Activated CD4-positive, alpha-beta T cell treated with anti-CD3 and anti-CD28 coated beads, Interleukin-2, amount 10 ng/mL, durations not matched to agents 24 days and 14 days (primary cell): ENCODE data around the gene RPL39. TPM values are rescaled to one million over a fixed set of nuclear protein-coding genes. Genes with fewer than 3 reads are reported as not detected.
"Not testable (repeated sequence)": the region's sequence is repeated elsewhere in the genome, so short reads cannot be mapped to it uniquely, and the experiment has no call there.

Experiments used
- DNase-seq: peaks from one replicate; pipeline ENCODE4 v3.0.0; 2022
- H3K27ac Mint-ChIP-seq: one replicate; pipeline ENCODE4 v1.8.0; 2022; ENCODE audit warnings: mild to moderate bottlenecking, mixed read lengths
- H3K27me3 Mint-ChIP-seq: one replicate; pipeline ENCODE4 v1.8.0; 2022; ENCODE audit warnings: mixed read lengths
- H3K36me3 Mint-ChIP-seq: one replicate; pipeline ENCODE4 v1.8.0; 2022; ENCODE audit warnings: low read depth, mild to moderate bottlenecking, mixed read lengths
- H3K4me1 Mint-ChIP-seq: one replicate; pipeline ENCODE4 v1.8.0; 2021; ENCODE audit warnings: mixed read lengths
- H3K4me3 Mint-ChIP-seq: one replicate; pipeline ENCODE4 v1.8.0; 2022; ENCODE audit warnings: mild to moderate bottlenecking, moderate library complexity, mixed read lengths
- H3K9me3 Mint-ChIP-seq: one replicate; pipeline ENCODE4 v1.8.0; 2021; ENCODE audit warnings: mixed read lengths
- intact Hi-C: fragments of 100-400 bp; cut with micrococcal nuclease; formaldehyde crosslinking; loops from one replicate; pipeline ENCODE4 v1.15.1; 2023
- total RNA-seq: library from RNA; stranded (reverse); gene quantifications from 2 replicates; pipeline ENCODE4 v1.2.3, GENCODE V29; 2022

RPL39 gene
- total RNA-seq, 1 donor from 2014 or later: 2,109 TPM

- Mint-ChIP-seq H3K27ac (peak overlapping the region; percentile 30), H3K27me3 (no peaks in the 10 kb centered on the region), H3K4me3 (peak overlapping the region; percentile 45), H3K36me3 (peaks cover 50% of the 10 kb centered on the region), H3K4me1 (peaks cover 20% of the 10 kb centered on the region), H3K9me3 (no peaks in the 10 kb centered on the region)
- DNase-seq: peak; percentile 83
- intact Hi-C loops: no loop called here
Measured at GRCh38 chrX:119784747-119785446, 6.5 kb downstream of the RPL39 start.

- DNase-seq: no peak
- H3K27ac Mint-ChIP-seq: no peak overlapping the region
- H3K9me3 Mint-ChIP-seq: no peaks in the 10 kb centered on the region
- no peak overlapping the region for H3K4me3 Mint-ChIP-seq
- H3K27me3 Mint-ChIP-seq: no peaks in the 10 kb centered on the region
- H3K4me1 Mint-ChIP-seq: peaks cover 17% of the 10 kb centered on the region
- intact Hi-C loops: no loop called here
- peaks cover 41% of the 10 kb centered on the region for H3K36me3 Mint-ChIP-seq
Measured at GRCh38 chrX:119783026-119783425, 8.4 kb downstream of the RPL39 start.

GRCh38 chrX:119778829-119779228 lies 12.6 kb downstream of the RPL39 start:
- Mint-ChIP-seq H3K4me3 (no peak overlapping the region), H3K36me3 (peaks cover 18% of the 10 kb centered on the region), H3K9me3 (no peaks in the 10 kb centered on the region), H3K4me1 (peaks cover 7% of the 10 kb centered on the region), H3K27ac (peak overlapping the region; percentile 49), H3K27me3 (no peaks in the 10 kb centered on the region)
- DNase-seq: no peak
- intact Hi-C loops: loop anchor here (5.0 kb wide), 1 partner anchor 82 kb away; no protein-coding TSS in a partner anchor

DNA sequence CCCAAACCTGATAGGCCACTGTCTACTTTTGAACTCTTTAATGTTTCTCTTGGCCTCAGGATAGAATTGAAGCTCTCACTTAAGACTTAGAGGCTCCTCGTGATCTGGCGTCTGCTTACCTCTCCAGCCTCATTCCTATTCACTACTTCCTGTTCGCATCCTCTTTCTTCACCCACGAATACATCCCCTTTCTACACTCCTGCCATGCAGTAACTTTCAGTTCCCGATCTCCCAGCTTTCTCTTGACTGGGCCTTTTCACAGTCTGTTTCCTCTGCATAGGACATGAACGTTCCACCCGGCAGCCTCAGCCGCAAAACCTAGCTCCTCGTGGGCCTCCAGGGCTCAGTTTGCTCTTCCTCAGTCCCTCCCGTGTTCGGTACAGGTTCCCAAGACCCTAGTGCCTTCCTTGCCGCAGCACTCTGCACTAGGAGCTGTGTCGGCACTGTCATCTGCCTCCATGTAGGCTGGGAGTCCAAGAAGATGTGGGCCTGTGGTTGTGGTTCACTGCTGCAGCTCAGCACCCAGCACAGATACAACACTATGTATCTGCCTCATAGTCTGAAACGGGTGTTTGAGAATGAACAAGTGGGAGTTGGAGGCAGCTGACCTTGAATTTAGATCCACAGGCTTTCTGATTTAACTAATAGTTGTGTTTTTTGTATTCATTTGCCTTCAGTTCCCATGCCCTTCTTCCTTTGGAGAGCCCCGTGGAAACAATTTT lies 15.8 kb downstream of the RPL39 start:
- DNase-seq: no peak
- peaks cover 13% of the 10 kb centered on the region for H3K36me3 Mint-ChIP-seq
- no peak overlapping the region for H3K4me3 Mint-ChIP-seq
- no peak overlapping the region for H3K27ac Mint-ChIP-seq
- peaks cover 9% of the 10 kb centered on the region for H3K4me1 Mint-ChIP-seq
- intact Hi-C loops: loop anchor here (5.0 kb wide), 1 partner anchor 78 kb away; no protein-coding TSS in a partner anchor
- no peaks in the 10 kb centered on the region for H3K9me3 Mint-ChIP-seq
- H3K27me3 Mint-ChIP-seq: no peaks in the 10 kb centered on the region

DNA sequence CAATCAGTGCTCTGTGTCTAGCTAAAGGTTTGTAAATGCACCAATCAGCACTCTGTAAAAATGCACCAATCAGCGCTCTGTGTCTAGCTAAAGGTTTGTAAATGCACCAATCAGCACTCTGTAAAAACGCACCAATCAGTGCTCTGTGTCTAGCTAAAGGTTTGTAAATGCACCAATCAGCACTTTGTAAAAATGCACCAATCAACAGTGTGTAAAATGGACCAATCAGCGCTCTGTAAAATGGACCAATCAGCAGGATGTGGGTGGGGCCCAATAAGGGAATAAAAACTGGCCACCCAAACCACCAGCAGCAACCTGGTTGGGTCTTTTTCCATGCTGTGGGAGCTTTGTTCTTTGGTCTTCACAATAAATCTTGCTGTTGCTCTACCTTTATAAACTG lies 22.0 kb downstream of the RPL39 start:
- H3K9me3 Mint-ChIP-seq, H3K27ac Mint-ChIP-seq, DNase-seq, H3K27me3 Mint-ChIP-seq, H3K4me1 Mint-ChIP-seq, H3K4me3 Mint-ChIP-seq, intact Hi-C loops: not testable (repeated sequence)
- peaks cover 11% of the 10 kb centered on the region for H3K36me3 Mint-ChIP-seq

- H3K4me3 Mint-ChIP-seq, DNase-seq, intact Hi-C loops, H3K4me1 Mint-ChIP-seq, H3K27ac Mint-ChIP-seq, H3K9me3 Mint-ChIP-seq, H3K27me3 Mint-ChIP-seq, H3K36me3 Mint-ChIP-seq: not testable (repeated sequence)
Measured at GRCh38 chrX:119768436-119768835, 23.0 kb downstream of the RPL39 start.

DNA sequence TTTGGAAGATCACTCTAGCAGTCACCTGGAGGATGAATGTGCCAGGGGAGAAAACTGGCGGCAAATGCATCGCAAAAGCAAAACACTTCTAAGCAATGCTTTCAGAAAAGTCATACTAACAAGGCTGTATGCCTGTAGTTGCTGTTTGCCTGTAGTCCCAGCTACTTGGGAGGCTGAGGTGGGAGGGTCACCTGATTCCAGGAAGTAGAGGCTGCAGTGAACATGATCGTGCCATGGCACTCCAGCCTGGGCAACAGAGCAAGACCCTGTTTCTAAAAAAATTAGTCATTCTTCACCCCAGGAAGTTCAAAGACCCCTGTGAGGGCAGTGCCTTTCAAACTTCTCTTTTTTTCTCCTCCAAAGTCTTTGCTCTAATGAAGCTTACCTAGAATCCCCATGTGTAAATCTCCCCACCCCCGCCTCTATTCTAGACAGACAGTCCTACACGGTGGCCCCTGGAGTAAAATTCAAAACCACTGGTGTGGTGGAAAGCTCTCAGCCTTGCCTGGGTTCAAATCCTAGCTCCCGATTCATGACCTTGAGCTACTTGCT lies 27.5 kb downstream of the RPL39 start:
- H3K4me3 Mint-ChIP-seq: no peak overlapping the region
- H3K27me3 Mint-ChIP-seq: no peaks in the 10 kb centered on the region
- intact Hi-C loops: no loop called here
- H3K27ac Mint-ChIP-seq: no peak overlapping the region
- H3K9me3 Mint-ChIP-seq: no peaks in the 10 kb centered on the region
- H3K36me3 Mint-ChIP-seq: peaks cover 2% of the 10 kb centered on the region
- no peak for DNase-seq
- peaks cover 14% of the 10 kb centered on the region for H3K4me1 Mint-ChIP-seq

DNA sequence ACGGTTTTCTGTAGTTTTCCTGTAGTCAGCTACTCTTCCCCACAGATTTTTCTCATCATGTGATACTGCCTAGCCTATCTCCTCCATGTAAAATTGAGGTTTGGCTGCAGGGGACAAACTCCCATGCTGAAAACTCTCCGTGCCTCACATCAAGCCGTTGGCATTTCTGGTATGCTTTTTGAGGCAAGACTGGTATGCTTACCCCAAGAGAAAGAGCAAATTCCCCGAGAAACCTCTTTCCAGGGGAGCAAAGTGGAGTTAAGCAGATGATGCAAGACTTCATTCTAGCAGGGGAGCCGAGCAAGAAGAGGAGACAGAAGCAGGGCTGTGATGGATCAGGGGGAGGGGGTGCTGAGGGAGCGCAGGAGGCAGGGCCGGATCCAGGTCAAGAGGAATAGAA lies 28.2 kb downstream of the RPL39 start:
- Mint-ChIP-seq H3K4me1 (peaks cover 14% of the 10 kb centered on the region), H3K27me3 (no peaks in the 10 kb centered on the region), H3K9me3 (no peaks in the 10 kb centered on the region), H3K36me3 (no peaks in the 10 kb centered on the region), H3K4me3 (no peak overlapping the region), H3K27ac (no peak overlapping the region)
- DNase-seq: no peak
- intact Hi-C loops: no loop called here

GRCh38 chrX:119762718-119763117 lies 28.7 kb downstream of the RPL39 start:
- Mint-ChIP-seq H3K36me3 (no peaks in the 10 kb centered on the region), H3K9me3 (no peaks in the 10 kb centered on the region), H3K27ac (no peak overlapping the region), H3K4me1 (peaks cover 15% of the 10 kb centered on the region), H3K4me3 (no peak overlapping the region), H3K27me3 (no peaks in the 10 kb centered on the region)
- intact Hi-C loops: no loop called here
- DNase-seq: peak; percentile 64

- Mint-ChIP-seq H3K27me3 (no peaks in the 10 kb centered on the region), H3K9me3 (no peaks in the 10 kb centered on the region), H3K27ac (no peak overlapping the region), H3K4me3 (peak overlapping the region; percentile 21), H3K4me1 (peaks cover 37% of the 10 kb centered on the region), H3K36me3 (no peaks in the 10 kb centered on the region)
- intact Hi-C loops: no loop called here
- DNase-seq: no peak
Measured at GRCh38 chrX:119760026-119760877, 31.2 kb downstream of the RPL39 start.

DNA sequence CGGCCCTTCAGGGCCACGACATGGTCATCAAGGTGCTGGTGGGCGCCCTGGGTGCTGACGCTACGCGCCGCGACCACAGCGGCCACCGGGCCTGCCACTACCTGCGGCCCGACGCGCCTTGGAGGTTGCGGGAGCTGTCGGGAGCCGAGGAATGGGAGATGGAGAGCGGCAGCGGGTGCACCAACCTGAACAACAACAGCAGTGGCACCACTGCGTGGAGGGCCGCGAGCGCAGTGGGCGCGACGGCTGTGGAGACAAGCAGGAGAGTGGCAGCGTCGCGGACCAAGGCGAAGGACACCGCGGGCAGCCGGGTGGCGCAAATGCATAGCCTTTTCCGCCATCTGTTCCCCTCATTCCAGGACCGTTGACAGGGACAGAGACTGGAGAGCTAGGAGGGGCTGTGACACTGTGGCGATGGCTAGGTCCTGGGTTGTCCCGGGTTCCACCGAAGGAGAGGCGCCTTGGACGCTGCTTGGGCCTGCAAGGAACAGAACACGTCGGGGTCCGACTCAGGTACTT lies 32.1 kb downstream of the RPL39 start:
- Mint-ChIP-seq H3K9me3 (no peaks in the 10 kb centered on the region), H3K4me1 (peaks cover 44% of the 10 kb centered on the region), H3K27ac (peak overlapping the region; percentile 45), H3K4me3 (peak overlapping the region; percentile 72), H3K36me3 (no peaks in the 10 kb centered on the region), H3K27me3 (no peaks in the 10 kb centered on the region)
- DNase-seq: no peak
- intact Hi-C loops: loop anchor here (5.0 to 10.0 kb wide), 3 partner anchors 33 to 1412 kb away; partner anchors contain the start of genes RPL39 and WDR44

GRCh38 chrX:119758731-119759247 lies 32.6 kb downstream of the RPL39 start:
- intact Hi-C loops: loop anchor here (5.0 to 10.0 kb wide), 3 partner anchors 34 to 1411 kb away; partner anchors contain the start of genes RPL39 and WDR44
- peaks cover 49% of the 10 kb centered on the region for H3K4me1 Mint-ChIP-seq

More at GRCh38 chrX:119758731-119759247, 32.6 kb downstream of the RPL39 start:
- peak; percentile 80 for DNase-seq
- H3K4me3 Mint-ChIP-seq: peak overlapping the region; percentile 72
- H3K36me3 Mint-ChIP-seq: no peaks in the 10 kb centered on the region
- no peaks in the 10 kb centered on the region for H3K9me3 Mint-ChIP-seq
- no peaks in the 10 kb centered on the region for H3K27me3 Mint-ChIP-seq
- H3K27ac Mint-ChIP-seq: peak overlapping the region; percentile 45
